ENCODE measurements around the gene MIS12.

DNA sequence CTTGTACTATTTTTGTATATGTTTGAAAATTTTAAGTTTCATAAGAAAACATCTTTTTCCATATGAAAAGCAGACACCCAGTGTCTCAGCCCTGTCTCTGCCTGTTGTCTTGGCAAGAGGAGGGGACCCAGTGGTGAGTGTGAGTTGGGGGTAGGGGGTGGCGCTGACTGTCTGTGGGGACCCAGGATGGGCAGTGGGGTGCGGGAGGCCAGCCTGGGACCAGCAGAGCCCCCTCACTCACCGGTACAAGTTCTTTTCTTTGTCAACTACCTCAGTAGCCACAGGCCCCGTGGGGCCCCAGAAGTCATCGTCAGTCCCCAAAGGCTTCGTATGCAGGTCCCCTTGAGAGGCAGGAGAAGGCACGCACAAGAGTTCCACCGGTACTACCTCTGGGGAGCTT, 46.2 kb downstream of the MIS12 start:
- TF ChIP-seq, protein P1, sequence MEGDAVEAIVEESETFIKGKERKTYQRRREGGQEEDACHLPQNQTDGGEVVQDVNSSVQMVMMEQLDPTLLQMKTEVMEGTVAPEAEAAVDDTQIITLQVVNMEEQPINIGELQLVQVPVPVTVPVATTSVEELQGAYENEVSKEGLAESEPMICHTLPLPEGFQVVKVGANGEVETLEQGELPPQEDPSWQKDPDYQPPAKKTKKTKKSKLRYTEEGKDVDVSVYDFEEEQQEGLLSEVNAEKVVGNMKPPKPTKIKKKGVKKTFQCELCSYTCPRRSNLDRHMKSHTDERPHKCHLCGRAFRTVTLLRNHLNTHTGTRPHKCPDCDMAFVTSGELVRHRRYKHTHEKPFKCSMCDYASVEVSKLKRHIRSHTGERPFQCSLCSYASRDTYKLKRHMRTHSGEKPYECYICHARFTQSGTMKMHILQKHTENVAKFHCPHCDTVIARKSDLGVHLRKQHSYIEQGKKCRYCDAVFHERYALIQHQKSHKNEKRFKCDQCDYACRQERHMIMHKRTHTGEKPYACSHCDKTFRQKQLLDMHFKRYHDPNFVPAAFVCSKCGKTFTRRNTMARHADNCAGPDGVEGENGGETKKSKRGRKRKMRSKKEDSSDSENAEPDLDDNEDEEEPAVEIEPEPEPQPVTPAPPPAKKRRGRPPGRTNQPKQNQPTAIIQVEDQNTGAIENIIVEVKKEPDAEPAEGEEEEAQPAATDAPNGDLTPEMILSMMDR (IDR thresholded peaks at IDR 0.05; ENCODE audit: borderline replicate concordance, extremely low read depth, low read length, poor library complexity, severe bottlenecking): no peak
- TF ChIP-seq EZH2 (IDR thresholded peaks at IDR 0.05; ENCODE audit: borderline replicate concordance, low read depth, low read length, severe bottlenecking): no peak

Data from DND-41 (cell line).